B cell (primary cell): ENCODE results near the gene MYBPHL. TPM values are rescaled to one million over a fixed set of nuclear protein-coding genes. Genes with fewer than 3 reads are reported as not detected.

Experiments used
- ATAC-seq: fragments of 200-7000 bp; cut with Tn5 transposase; one replicate; pipeline ENCODE4 v1.10.0; 2021; ENCODE audit warnings: low read depth, mild to moderate bottlenecking, moderate number of reproducible peaks, moderate library complexity
- CTCF ChIA-PET: fragments of 350-600 bp; sonication (Branson Sonifier 250); formaldehyde crosslinking; loops from one replicate; lab custom pipeline; 2021; ENCODE audit warnings: antibody characterized with exemption, inconsistent platforms; lab: Charles Lee
- POLR2A ChIA-PET: fragments of 350-600 bp; sonication (Branson Sonifier 250); formaldehyde crosslinking; loops from one replicate; lab custom pipeline; 2021; ENCODE audit warnings: antibody characterized with exemption; lab: Charles Lee
- DNase-seq: peaks from one replicate; pipeline ENCODE4 v3.0.0; 2013
- H2AFZ ChIP-seq: 2 replicates; pipeline ENCODE4 v1.6.1; 2012; ENCODE audit warnings: mild to moderate bottlenecking, low read depth, low read length; ENCODE audit not compliant: insufficient read depth, poor library complexity, severe bottlenecking
- H3K27ac ChIP-seq, 2 donors: 1 replicate in 1 of 2; 2 replicates in 1 of 2; pipeline ENCODE4 v1.5.1; 2012 to 2013; ENCODE audit warnings: low read length in 2 of 2, mild to moderate bottlenecking in 2 of 2, moderate library complexity in 1 of 2
- H3K27me3 ChIP-seq, 4 experiments: fragments of 200-600 bp in 1 of 4; sonication (generic) in 1 of 4; replicated peaks in 1 of 4; 1 replicate in 2 of 4; 2 replicates in 2 of 4; pipeline versions ENCODE4 v1.6.1 to v1.7.0; 2013 to 2016; ENCODE audit warnings: low read length in 3 of 4, mild to moderate bottlenecking in 2 of 4, mixed read lengths in 1 of 4, moderate library complexity in 1 of 4; ENCODE audit not compliant: insufficient read depth in 4 of 4, control insufficient read depth in 3 of 4; ENCODE audit errors: control extremely low read depth in 1 of 4
- H3K36me3 ChIP-seq, 2 experiments: replicated peaks in 1 of 2; 1 replicate in 1 of 2; 2 replicates in 1 of 2; pipeline versions ENCODE4 v1.6.1 to v1.7.1; 2013; ENCODE audit warnings: low read length in 1 of 2; ENCODE audit not compliant: insufficient read depth in 2 of 2, control insufficient read depth in 1 of 2; ENCODE audit errors: control extremely low read depth in 1 of 2, extremely low read depth in 1 of 2
- H3K4me1 ChIP-seq, 2 donors: fragments of 200-600 bp in 1 of 2; sonication (generic) in 1 of 2; 1 replicate in 1 of 2; 2 replicates in 1 of 2; pipeline versions ENCODE4 v1.5.1 to v1.6.1; 2013 to 2017; ENCODE audit warnings: low read length in 2 of 2; ENCODE audit not compliant: control insufficient read depth in 2 of 2, insufficient read depth in 2 of 2
- H3K4me2 ChIP-seq: replicated peaks from 2 replicates; pipeline ENCODE3; 2012; ENCODE audit warnings: mild to moderate bottlenecking, low read depth, low read length; ENCODE audit not compliant: poor library complexity, severe bottlenecking
- H3K4me3 ChIP-seq, 5 experiments: fragments of 200-600 bp in 1 of 5; sonication (generic) in 1 of 5; 1 replicate in 3 of 5; 2 replicates in 2 of 5; pipeline versions ENCODE4 v1.5.1 to v1.7.0; 2011 to 2016; ENCODE audit warnings: low read length in 4 of 5, mild to moderate bottlenecking in 4 of 5, low read depth in 2 of 5, control low read depth in 1 of 5, moderate library complexity in 1 of 5; ENCODE audit not compliant: insufficient read depth in 1 of 5; ENCODE audit errors: control extremely low read depth in 1 of 5, extremely low read depth in 1 of 5
- H3K79me2 ChIP-seq: fragments of 200-600 bp; sonication (generic); one replicate; pipeline ENCODE4 v1.6.0; 2016; ENCODE audit warnings: low read length; ENCODE audit not compliant: control insufficient read depth, insufficient read depth
- H3K9ac ChIP-seq: fragments of 200-600 bp; sonication (generic); 2 replicates; pipeline ENCODE4 v1.6.1; 2017; ENCODE audit warnings: mild to moderate bottlenecking, low read length, moderate library complexity
- H3K9me3 ChIP-seq, 3 donors: one replicate each; pipeline versions ENCODE4 v1.6.1 to v1.7.1; 2013; ENCODE audit warnings: low read length in 2 of 3; ENCODE audit not compliant: control insufficient read depth in 2 of 3, insufficient read depth in 1 of 3; ENCODE audit errors: control extremely low read depth in 1 of 3
- H4K20me1 ChIP-seq: 2 replicates; pipeline ENCODE4 v1.6.0; 2012; ENCODE audit warnings: mild to moderate bottlenecking, low read length; ENCODE audit not compliant: insufficient read depth, control insufficient read depth, poor library complexity, severe bottlenecking
- H3K27ac Mint-ChIP-seq: one replicate; pipeline ENCODE4 v1.8.0; 2021; ENCODE audit warnings: mixed read lengths
- H3K27me3 Mint-ChIP-seq: one replicate; pipeline ENCODE4 v1.8.0; 2021; ENCODE audit warnings: mixed read lengths
- H3K4me1 Mint-ChIP-seq: one replicate; pipeline ENCODE4 v1.8.0; 2021; ENCODE audit warnings: mixed read lengths
- H3K4me3 Mint-ChIP-seq: one replicate; pipeline ENCODE4 v1.8.0; 2021; ENCODE audit warnings: mixed read lengths
- H3K9me3 Mint-ChIP-seq: one replicate; pipeline ENCODE4 v1.8.0; 2022; ENCODE audit warnings: mixed read lengths; ENCODE audit not compliant: insufficient read depth
- EZH2 ChIP-seq: IDR thresholded peaks from 2 replicates; pipeline ENCODE4 v1.6.1; 2012; ENCODE audit warnings: borderline replicate concordance, low read depth, mild to moderate bottlenecking, moderate library complexity, low read length; ENCODE audit not compliant: insufficient read depth, poor library complexity, severe bottlenecking
- WGBS: methylation state at CpG from one replicate; pipeline ENCODE4 v1.1.5; 2013; ENCODE audit warnings: missing lambda C conversion rate; ENCODE audit not compliant: insufficient coverage; 5-methylcytosine and 5-hydroxymethylcytosine counted together
- intact Hi-C: fragments of 100-400 bp; cut with micrococcal nuclease; formaldehyde crosslinking; loops from one replicate; pipeline ENCODE4 v1.10.0; 2022
- polyA plus RNA-seq: library from polyadenylated mRNA; depleted of rRNA; stranded (reverse); fragments of >200 nt; gene quantifications from 2 replicates; pipeline ENCODE4 v1.2.3, GENCODE V29; 2012
- total RNA-seq, 2 donors: library from RNA; stranded (reverse); fragments of 120-200 nt in 1 of 2; gene quantifications; 1 replicate in 1 of 2; 2 replicates in 1 of 2; pipeline versions ENCODE4 v1.2.3 to v1.2.4, GENCODE V29; 2013 to 2022
- TF ChIP-seq, protein P1 (sequence below): fragments of 200-600 bp; IDR thresholded peaks from one replicate; pipeline ENCODE4 v1.8.0; 2022; ENCODE audit warnings: antibody characterized with exemption, mild to moderate bottlenecking

MYBPHL gene
- total and polyA plus RNA-seq, 2 donors (not counting 1 experiment from before 2014, with no cell fraction given) = not detected

DNA sequence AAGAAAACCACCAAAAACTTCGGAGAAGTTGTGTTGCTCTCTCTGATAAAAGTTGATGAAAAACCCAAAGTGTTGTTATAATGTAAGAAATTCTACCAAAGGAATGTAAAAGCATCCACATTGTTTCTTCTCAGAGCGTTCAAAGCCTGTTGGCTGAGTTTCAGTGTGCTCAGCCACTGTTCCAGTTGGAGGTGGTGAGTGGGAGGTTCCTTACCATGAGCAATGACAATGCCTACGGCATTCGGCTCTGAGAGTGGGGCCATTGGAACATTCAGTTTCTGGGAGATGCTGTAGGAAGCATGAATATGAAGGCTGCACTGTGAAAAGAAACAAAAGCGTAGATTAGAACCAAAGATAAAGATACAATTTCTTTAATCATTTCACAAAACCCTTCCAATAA, 20.5 kb upstream of the MYBPHL start:
- no peaks in the 10 kb centered on the region for H3K79me2 ChIP-seq
- TF ChIP-seq, protein P1, sequence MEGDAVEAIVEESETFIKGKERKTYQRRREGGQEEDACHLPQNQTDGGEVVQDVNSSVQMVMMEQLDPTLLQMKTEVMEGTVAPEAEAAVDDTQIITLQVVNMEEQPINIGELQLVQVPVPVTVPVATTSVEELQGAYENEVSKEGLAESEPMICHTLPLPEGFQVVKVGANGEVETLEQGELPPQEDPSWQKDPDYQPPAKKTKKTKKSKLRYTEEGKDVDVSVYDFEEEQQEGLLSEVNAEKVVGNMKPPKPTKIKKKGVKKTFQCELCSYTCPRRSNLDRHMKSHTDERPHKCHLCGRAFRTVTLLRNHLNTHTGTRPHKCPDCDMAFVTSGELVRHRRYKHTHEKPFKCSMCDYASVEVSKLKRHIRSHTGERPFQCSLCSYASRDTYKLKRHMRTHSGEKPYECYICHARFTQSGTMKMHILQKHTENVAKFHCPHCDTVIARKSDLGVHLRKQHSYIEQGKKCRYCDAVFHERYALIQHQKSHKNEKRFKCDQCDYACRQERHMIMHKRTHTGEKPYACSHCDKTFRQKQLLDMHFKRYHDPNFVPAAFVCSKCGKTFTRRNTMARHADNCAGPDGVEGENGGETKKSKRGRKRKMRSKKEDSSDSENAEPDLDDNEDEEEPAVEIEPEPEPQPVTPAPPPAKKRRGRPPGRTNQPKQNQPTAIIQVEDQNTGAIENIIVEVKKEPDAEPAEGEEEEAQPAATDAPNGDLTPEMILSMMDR = no peak
- no peak for TF ChIP-seq EZH2
- Mint-ChIP-seq H3K27ac (no peak overlapping the region), H3K4me3 (no peak overlapping the region), H3K4me1 (no peaks in the 10 kb centered on the region), H3K9me3 (peaks cover 7% of the 10 kb centered on the region), H3K27me3 (peaks cover 21% of the 10 kb centered on the region)
- H3K4me2 ChIP-seq = no peak overlapping the region
- no peaks in the 10 kb centered on the region for H3K4me1 ChIP-seq
- CTCF ChIA-PET = no interaction called here
- no CpG with 5 or more reads among the region's 5 CpGs for WGBS
- DNase-seq = no peak
- POLR2A ChIA-PET = no interaction called here
- no peak overlapping the region for H3K9ac ChIP-seq
- H3K36me3 ChIP-seq = no peaks in the 10 kb centered on the region
- H2AFZ ChIP-seq = no peak overlapping the region
- H3K4me3 ChIP-seq = no peak overlapping the region
- H3K9me3 ChIP-seq = peaks cover 1 to 16% (median 4%) of the 10 kb centered on the region in 3 donors
- no peaks in the 10 kb centered on the region for H4K20me1 ChIP-seq
- H3K27ac ChIP-seq = no peak overlapping the region
- peaks cover 0 to 5% (median 0%) of the 10 kb centered on the region in 4 experiments for H3K27me3 ChIP-seq
- intact Hi-C loops = no loop called here
- ATAC-seq = no peak

DNA sequence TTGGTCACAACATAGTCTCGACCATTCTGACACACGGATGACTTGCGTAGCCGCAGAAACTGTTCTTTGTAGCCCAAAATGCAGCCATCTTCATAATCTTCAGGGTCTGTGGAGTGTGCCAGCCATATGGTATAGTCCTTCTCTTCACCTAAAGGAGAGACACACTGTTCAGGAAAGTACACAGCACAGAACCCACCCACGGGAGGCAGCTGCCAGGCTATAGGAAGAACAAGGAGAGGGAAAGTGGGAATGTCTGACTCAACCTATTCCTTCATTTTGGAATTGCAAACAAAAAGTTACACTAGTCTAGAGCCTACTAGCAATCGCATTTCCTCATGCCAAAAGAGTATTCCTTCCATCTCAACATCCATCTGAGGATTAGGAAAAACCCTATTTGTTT, 16.2 kb upstream of the MYBPHL start:
- intact Hi-C loops = no loop called here
- no peaks in the 10 kb centered on the region for H3K36me3 ChIP-seq

More for the DNA sequence above, 16.2 kb upstream of the MYBPHL start:
- WGBS = 87% methylated on average over 4 of the region's 6 CpGs
- Mint-ChIP-seq H3K4me3 (no peak overlapping the region), H3K4me1 (no peaks in the 10 kb centered on the region), H3K27me3 (peaks cover 24% of the 10 kb centered on the region), H3K27ac (no peak overlapping the region), H3K9me3 (no peaks in the 10 kb centered on the region)
- Histone ChIP-seq H3K4me1 (no peaks in the 10 kb centered on the region), H3K27ac (no peak overlapping the region), H3K9me3 (no peaks in the 10 kb centered on the region), H3K4me2 (no peak overlapping the region), H3K9ac (no peak overlapping the region), H3K27me3 (peaks cover 0 to 5% (median 0%) of the 10 kb centered on the region in 4 experiments), H3K79me2 (no peaks in the 10 kb centered on the region), H4K20me1 (no peaks in the 10 kb centered on the region), H2AFZ (no peak overlapping the region), H3K4me3 (no peak overlapping the region)
- DNase-seq (no peak), ATAC-seq (no peak)
- POLR2A ChIA-PET = no interaction called here
- TF ChIP-seq EZH2 = no peak
- TF ChIP-seq, protein P1 = no peak
- CTCF ChIA-PET = no interaction called here
